HG03378 (cell line): ENCODE results near the gene PSME4.

Experiments used
- ATAC-seq: cut with Tn5 transposase; IDR thresholded peaks from one replicate; pipeline ENCODE4 v1.9.1; 2021; ENCODE audit warnings: mild to moderate bottlenecking, moderate library complexity; ENCODE audit not compliant: unreplicated experiment

Gene PSME4

GRCh38 chr2:53901192-53901591 lies 69.6 kb downstream of the PSME4 start:
- ATAC-seq: no peak

- ATAC-seq: no peak
Observed at GRCh38 chr2:53896864-53897263, 73.9 kb downstream of the PSME4 start.

GRCh38 chr2:53886406-53887280 lies 84.2 kb downstream of the PSME4 start:
- ATAC-seq: no peak

GRCh38 chr2:53884883-53885282 lies 85.9 kb downstream of the PSME4 start:
- no peak for ATAC-seq

GRCh38 chr2:53881986-53882385 lies 88.8 kb downstream of the PSME4 start:
- ATAC-seq: no peak

GRCh38 chr2:53881360-53881759 lies 89.4 kb downstream of the PSME4 start:
- ATAC-seq: no peak

- ATAC-seq: no peak
Observed at GRCh38 chr2:53880756-53881155, 90.0 kb downstream of the PSME4 start.

GRCh38 chr2:53877556-53877955 lies 93.2 kb downstream of the PSME4 start:
- no peak for ATAC-seq

- no peak for ATAC-seq
Observed at GRCh38 chr2:53877112-53877511, 93.7 kb downstream of the PSME4 start.

GRCh38 chr2:53874401-53874950 lies 96.3 kb downstream of the PSME4 start:
- no peak for ATAC-seq

GRCh38 chr2:53867773-53868172 lies 103.0 kb downstream of the PSME4 start:
- no peak for ATAC-seq

- ATAC-seq: no peak
Observed at GRCh38 chr2:53867169-53867568, 103.6 kb downstream of the PSME4 start.

GRCh38 chr2:53865962-53866361 lies 104.8 kb downstream of the PSME4 start:
- ATAC-seq: no peak

- ATAC-seq: no peak
Observed at GRCh38 chr2:53865264-53865663, 105.5 kb downstream of the PSME4 start.

- ATAC-seq: no peak
Observed at GRCh38 chr2:53863538-53864227, 107.1 kb downstream of the PSME4 start.

GRCh38 chr2:53861824-53862223 lies 109.0 kb downstream of the PSME4 start:
- ATAC-seq: no peak

GRCh38 chr2:53859206-53860181 lies 111.3 kb downstream of the PSME4 start, which contains the start of gene GPR75:
Gene GPR75 (minus strand): TSS chr2:53859967. CDS start chr2:53854756, 5,211 bp downstream.
- ATAC-seq: no peak

GRCh38 chr2:53856272-53856671 lies 114.5 kb downstream of the PSME4 start:
- ATAC-seq: no peak

GRCh38 chr2:53854678-53855077 lies 116.1 kb downstream of the PSME4 start:
- peak; percentile 45 for ATAC-seq

- ATAC-seq: no peak
Observed at GRCh38 chr2:53852532-53852931, 118.3 kb downstream of the PSME4 start.
